GM18858 (cell line): ENCODE data around the gene PDCD11.

Experiments
- ATAC-seq: cut with Tn5 transposase; IDR thresholded peaks from one replicate; pipeline ENCODE4 v1.9.1; 2021; ENCODE audit not compliant: unreplicated experiment

The PDCD11 gene

GRCh38 chr10:103450201-103450695 is 53.8 kb downstream of the PDCD11 start:
- ATAC-seq, result no peak

- no peak for ATAC-seq
Observed at GRCh38 chr10:103451091-103451813, 54.8 kb downstream of the PDCD11 start.

GRCh38 chr10:103451831-103452505 is 55.5 kb downstream of the PDCD11 start, which contains the start of gene CALHM2:
TSS of gene CALHM2 (minus strand) at chr10:103452370. CDS start at chr10:103449941, 2,429 bp downstream.
- ATAC-seq, result no peak

- no peak for ATAC-seq
Observed at GRCh38 chr10:103452506-103453230, 56.2 kb downstream of the PDCD11 start.

GRCh38 chr10:103454026-103454425 is 57.6 kb downstream of the PDCD11 start:
- no peak for ATAC-seq

- no peak for ATAC-seq
Observed at GRCh38 chr10:103455235-103455634, 58.8 kb downstream of the PDCD11 start.

- no peak for ATAC-seq
Observed at GRCh38 chr10:103456074-103456660, 59.7 kb downstream of the PDCD11 start.

- ATAC-seq, result no peak
Observed at GRCh38 chr10:103457176-103457712, 60.8 kb downstream of the PDCD11 start.

- no peak for ATAC-seq
Observed at GRCh38 chr10:103457896-103458583, 61.6 kb downstream of the PDCD11 start.

- no peak for ATAC-seq
Observed at GRCh38 chr10:103458720-103459119, 62.3 kb downstream of the PDCD11 start, which contains the start of gene CALHM1. TSS of gene CALHM1 (minus strand) at chr10:103458900. CDS start at chr10:103458751, 149 bp downstream.

- ATAC-seq, result no peak
Observed at GRCh38 chr10:103459615-103460014, 63.2 kb downstream of the PDCD11 start.

- no peak for ATAC-seq
Observed at GRCh38 chr10:103463499-103463898, 67.1 kb downstream of the PDCD11 start.

GRCh38 chr10:103465411-103466179 is 69.2 kb downstream of the PDCD11 start:
- ATAC-seq, result no peak

- no peak for ATAC-seq
Observed at GRCh38 chr10:103466734-103467133, 70.3 kb downstream of the PDCD11 start.

- ATAC-seq, result peak; percentile 17
Observed at GRCh38 chr10:103467406-103467805, 71.0 kb downstream of the PDCD11 start.

- no peak for ATAC-seq
Observed at GRCh38 chr10:103469201-103469600, 72.8 kb downstream of the PDCD11 start.

- ATAC-seq, result peak; percentile 61
Observed at GRCh38 chr10:103470761-103471653, 74.6 kb downstream of the PDCD11 start.

GRCh38 chr10:103472005-103472404 is 75.6 kb downstream of the PDCD11 start:
- ATAC-seq, result no peak
